HL-60 (cell line): ENCODE results near the gene ARL10.

ENCODE experiments used
- CTCF ChIP-seq: IDR thresholded peaks from one replicate; pipeline ENCODE4 v1.5.1; 2011; ENCODE audit warnings: low read length, control low read depth, inconsistent platforms; ENCODE audit not compliant: insufficient read depth
- GABPA ChIP-seq: IDR thresholded peaks from 2 replicates; pipeline ENCODE4 v1.6.1; 2012; ENCODE audit warnings: low read depth
- POLR2AphosphoS5 ChIP-seq: IDR thresholded peaks from 2 replicates; pipeline ENCODE4 v1.6.1; 2012; ENCODE audit warnings: low read depth
- REST ChIP-seq: IDR thresholded peaks from 2 replicates; pipeline ENCODE4 v1.6.1; 2012; ENCODE audit warnings: low read depth; ENCODE audit not compliant: insufficient replicate concordance
- SPI1 ChIP-seq: IDR thresholded peaks from 2 replicates; pipeline ENCODE4 v1.6.1; 2012; ENCODE audit warnings: low read depth, mild to moderate bottlenecking, borderline replicate concordance

- TF ChIP-seq CTCF (no peak), REST (no peak), POLR2AphosphoS5 (no peak), SPI1 (no peak), GABPA (no peak)
These were observed 14.9 kb upstream of the ARL10 start for GRCh38 chr5:176350416-176350815.
